BLaER1 (cell line): Measurements from ENCODE around the gene GABBR2.

ENCODE experiments used
- H3K27ac ChIP-seq: shearing (Covaris generic); formaldehyde crosslinking; 2 replicates; pipeline ENCODE4 v1.8.1; 2022
- H3K27me3 ChIP-seq: shearing (Covaris generic); formaldehyde crosslinking; 2 replicates; pipeline ENCODE4 v1.8.1; 2022
- H3K36me3 ChIP-seq: shearing (Covaris generic); formaldehyde crosslinking; 2 replicates; pipeline ENCODE4 v1.8.1; 2022
- H3K4me1 ChIP-seq: shearing (Covaris generic); formaldehyde crosslinking; 2 replicates; pipeline ENCODE4 v1.8.1; 2022
- H3K4me2 ChIP-seq: shearing (Covaris generic); formaldehyde crosslinking; 2 replicates; pipeline ENCODE4 v1.8.1; 2022
- H3K4me3 ChIP-seq: shearing (Covaris generic); formaldehyde crosslinking; 2 replicates; pipeline ENCODE4 v1.8.1; 2022
- H3K9ac ChIP-seq: shearing (Covaris generic); formaldehyde crosslinking; 2 replicates; pipeline ENCODE4 v1.8.1; 2022
- H3K9me3 ChIP-seq: shearing (Covaris generic); formaldehyde crosslinking; 2 replicates; pipeline ENCODE4 v1.8.1; 2022
- H4K20me1 ChIP-seq: shearing (Covaris generic); formaldehyde crosslinking; 2 replicates; pipeline ENCODE4 v1.8.1; 2022
- Cebpa-rat ChIP-seq: shearing (Covaris generic); IDR thresholded peaks from 2 replicates; pipeline ENCODE4 v1.8.1; 2022

Gene GABBR2

GRCh38 chr9:98303633-98304125 is 405.1 kb downstream of the GABBR2 start:
- Histone ChIP-seq H3K9ac (no peak overlapping the region), H3K9me3 (no peaks in the 10 kb centered on the region), H3K36me3 (no peaks in the 10 kb centered on the region), H4K20me1 (no peaks in the 10 kb centered on the region), H3K4me1 (no peaks in the 10 kb centered on the region), H3K4me2 (no peak overlapping the region), H3K27me3 (no peaks in the 10 kb centered on the region), H3K4me3 (no peak overlapping the region), H3K27ac (no peak overlapping the region)
- no peak for TF ChIP-seq Cebpa-rat

GRCh38 chr9:98302938-98303632 is 405.6 kb downstream of the GABBR2 start:
- H3K4me3 ChIP-seq: no peak overlapping the region
- no peaks in the 10 kb centered on the region for H3K36me3 ChIP-seq
- no peak overlapping the region for H3K9ac ChIP-seq
- H3K4me1 ChIP-seq: no peaks in the 10 kb centered on the region
- no peak overlapping the region for H3K27ac ChIP-seq
- no peak for TF ChIP-seq Cebpa-rat
- H3K4me2 ChIP-seq: no peak overlapping the region
- no peaks in the 10 kb centered on the region for H3K9me3 ChIP-seq
- no peaks in the 10 kb centered on the region for H4K20me1 ChIP-seq
- no peaks in the 10 kb centered on the region for H3K27me3 ChIP-seq

- no peaks in the 10 kb centered on the region for H4K20me1 ChIP-seq
- TF ChIP-seq Cebpa-rat: no peak
- no peaks in the 10 kb centered on the region for H3K9me3 ChIP-seq
- H3K27ac ChIP-seq: no peak overlapping the region
- no peak overlapping the region for H3K9ac ChIP-seq
- no peak overlapping the region for H3K4me2 ChIP-seq
- H3K36me3 ChIP-seq: no peaks in the 10 kb centered on the region
- H3K4me3 ChIP-seq: no peak overlapping the region
- H3K27me3 ChIP-seq: no peaks in the 10 kb centered on the region
- no peaks in the 10 kb centered on the region for H3K4me1 ChIP-seq
These were observed 406.6 kb downstream of the GABBR2 start for GRCh38 chr9:98302150-98302549.

GRCh38 chr9:98300611-98301010 is 408.1 kb downstream of the GABBR2 start:
- H3K4me1 ChIP-seq: no peaks in the 10 kb centered on the region
- H3K9ac ChIP-seq: no peak overlapping the region
- no peak overlapping the region for H3K27ac ChIP-seq
- no peak overlapping the region for H3K4me2 ChIP-seq
- no peaks in the 10 kb centered on the region for H4K20me1 ChIP-seq
- no peaks in the 10 kb centered on the region for H3K9me3 ChIP-seq
- no peaks in the 10 kb centered on the region for H3K36me3 ChIP-seq
- no peak for TF ChIP-seq Cebpa-rat
- no peak overlapping the region for H3K4me3 ChIP-seq
- H3K27me3 ChIP-seq: no peaks in the 10 kb centered on the region

- Histone ChIP-seq H4K20me1 (no peaks in the 10 kb centered on the region), H3K4me3 (no peak overlapping the region), H3K36me3 (no peaks in the 10 kb centered on the region), H3K4me2 (no peak overlapping the region), H3K4me1 (no peaks in the 10 kb centered on the region), H3K9ac (no peak overlapping the region), H3K9me3 (no peaks in the 10 kb centered on the region), H3K27ac (no peak overlapping the region), H3K27me3 (no peaks in the 10 kb centered on the region)
- no peak for TF ChIP-seq Cebpa-rat
These were observed 410.3 kb downstream of the GABBR2 start for GRCh38 chr9:98298476-98298875.

DNA sequence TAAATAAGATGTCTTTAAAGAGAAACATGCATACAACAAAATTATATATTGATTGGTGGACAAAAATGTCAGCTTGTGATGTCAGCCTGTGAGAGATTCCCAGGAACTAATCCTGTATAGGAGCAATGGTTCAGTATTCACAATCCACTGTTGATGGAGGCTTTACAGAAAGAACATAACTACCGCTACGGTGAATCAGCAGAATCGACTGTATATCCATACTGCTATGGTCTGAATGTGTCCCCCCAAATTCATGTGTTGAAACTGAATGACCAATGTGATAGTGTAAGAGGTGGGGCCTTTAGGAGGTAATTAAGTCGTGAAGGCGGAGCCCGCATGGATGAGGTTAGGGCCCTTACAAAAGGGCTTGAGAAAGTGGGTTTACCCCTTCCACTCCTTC is 412.9 kb downstream of the GABBR2 start:
- H3K27me3 ChIP-seq: no peaks in the 10 kb centered on the region
- H3K9ac ChIP-seq: no peak overlapping the region
- H3K4me3 ChIP-seq: no peak overlapping the region
- H4K20me1 ChIP-seq: no peaks in the 10 kb centered on the region
- H3K9me3 ChIP-seq: no peaks in the 10 kb centered on the region
- no peak overlapping the region for H3K4me2 ChIP-seq
- H3K4me1 ChIP-seq: no peaks in the 10 kb centered on the region
- H3K27ac ChIP-seq: no peak overlapping the region
- no peaks in the 10 kb centered on the region for H3K36me3 ChIP-seq
- TF ChIP-seq Cebpa-rat: no peak

DNA sequence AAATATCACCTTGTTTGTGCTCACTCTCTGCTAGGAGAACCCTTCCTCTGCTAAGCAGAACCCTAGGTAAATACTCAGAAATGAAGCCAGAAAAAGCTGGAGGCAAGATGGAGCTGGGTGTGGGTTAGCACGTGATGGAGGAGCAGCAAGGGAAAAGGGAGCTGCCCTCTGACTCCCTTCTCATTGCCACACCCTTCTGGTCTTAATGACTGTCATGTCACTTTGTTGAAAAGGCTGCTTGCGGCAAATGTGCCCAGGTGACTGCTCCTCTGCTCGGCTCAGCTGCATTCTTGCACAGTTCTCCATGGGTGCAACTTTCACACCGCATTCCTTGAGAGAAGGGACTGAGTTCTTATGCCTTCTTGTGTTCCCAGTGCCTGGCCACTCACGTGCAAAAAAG is 416.9 kb downstream of the GABBR2 start:
- no peak for TF ChIP-seq Cebpa-rat
- Histone ChIP-seq H3K27me3 (no peaks in the 10 kb centered on the region), H3K4me3 (no peak overlapping the region), H3K4me1 (no peaks in the 10 kb centered on the region), H3K9me3 (no peaks in the 10 kb centered on the region), H3K4me2 (no peak overlapping the region), H3K36me3 (no peaks in the 10 kb centered on the region), H4K20me1 (no peaks in the 10 kb centered on the region), H3K9ac (no peak overlapping the region), H3K27ac (no peak overlapping the region)

GRCh38 chr9:98290411-98290810 is 418.3 kb downstream of the GABBR2 start:
- Histone ChIP-seq H4K20me1 (no peaks in the 10 kb centered on the region), H3K27me3 (no peaks in the 10 kb centered on the region), H3K4me1 (no peaks in the 10 kb centered on the region), H3K36me3 (no peaks in the 10 kb centered on the region), H3K9me3 (no peaks in the 10 kb centered on the region), H3K27ac (no peak overlapping the region), H3K4me2 (no peak overlapping the region), H3K4me3 (no peak overlapping the region), H3K9ac (no peak overlapping the region)
- TF ChIP-seq Cebpa-rat: no peak

- Histone ChIP-seq H3K4me2 (no peak overlapping the region), H3K9ac (no peak overlapping the region), H3K4me3 (no peak overlapping the region), H3K27me3 (no peaks in the 10 kb centered on the region), H4K20me1 (no peaks in the 10 kb centered on the region), H3K9me3 (no peaks in the 10 kb centered on the region), H3K4me1 (no peaks in the 10 kb centered on the region), H3K36me3 (no peaks in the 10 kb centered on the region), H3K27ac (no peak overlapping the region)
- no peak for TF ChIP-seq Cebpa-rat
These were observed 419.0 kb downstream of the GABBR2 start for GRCh38 chr9:98289614-98290201.

GRCh38 chr9:98288881-98289280 is 419.9 kb downstream of the GABBR2 start:
- TF ChIP-seq Cebpa-rat: no peak
- no peaks in the 10 kb centered on the region for H3K36me3 ChIP-seq
- H3K4me1 ChIP-seq: no peaks in the 10 kb centered on the region
- no peak overlapping the region for H3K4me2 ChIP-seq
- no peaks in the 10 kb centered on the region for H3K9me3 ChIP-seq
- H3K9ac ChIP-seq: no peak overlapping the region
- H4K20me1 ChIP-seq: no peaks in the 10 kb centered on the region
- no peak overlapping the region for H3K27ac ChIP-seq
- no peak overlapping the region for H3K4me3 ChIP-seq
- H3K27me3 ChIP-seq: no peaks in the 10 kb centered on the region

DNA sequence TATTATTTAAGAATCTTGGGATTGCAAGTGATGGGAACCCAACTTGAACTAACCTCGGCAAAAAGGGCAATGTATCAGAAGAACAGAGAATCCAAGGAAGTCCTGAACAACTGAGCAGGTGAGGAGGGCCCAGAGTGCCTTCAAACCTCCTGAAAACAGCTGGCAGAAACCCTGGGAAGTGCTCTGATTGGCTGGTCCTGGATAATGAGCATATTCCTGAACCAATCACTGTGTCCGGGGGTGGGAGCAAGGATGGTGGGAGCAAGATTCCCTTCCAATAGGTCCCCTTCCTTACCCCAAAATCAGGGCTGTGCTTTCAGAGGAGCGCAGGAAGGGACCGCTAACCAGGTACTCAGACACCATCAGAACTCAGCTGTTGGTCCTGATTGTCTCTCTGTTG is 421.4 kb downstream of the GABBR2 start:
- H3K36me3 ChIP-seq: no peaks in the 10 kb centered on the region
- H3K4me3 ChIP-seq: no peak overlapping the region
- no peaks in the 10 kb centered on the region for H3K9me3 ChIP-seq
- no peak for TF ChIP-seq Cebpa-rat
- H3K4me2 ChIP-seq: no peak overlapping the region
- H3K27me3 ChIP-seq: no peaks in the 10 kb centered on the region
- no peak overlapping the region for H3K27ac ChIP-seq
- no peaks in the 10 kb centered on the region for H3K4me1 ChIP-seq
- H4K20me1 ChIP-seq: no peaks in the 10 kb centered on the region
- no peak overlapping the region for H3K9ac ChIP-seq
